Fibroblast of villous mesenchyme (primary cell): ENCODE data around the gene SPSB3. TPM values are rescaled to one million over a fixed set of nuclear protein-coding genes. Genes with fewer than 3 reads are reported as not detected.
"Not testable (repeated sequence)": the region's sequence is repeated elsewhere in the genome, so short reads cannot be mapped to it uniquely, and the experiment has no call there.

ENCODE experiments used
- DNase-seq: peaks from one replicate; pipeline ENCODE4 v3.0.0-alpha.2; 2010; ENCODE audit warnings: low read depth
- H3K4me3 ChIP-seq: 2 replicates; pipeline ENCODE4 v1.5.1; 2011; ENCODE audit warnings: low read depth, mild to moderate bottlenecking, low read length
- CTCF ChIP-seq: IDR thresholded peaks from 2 replicates; pipeline ENCODE4 v1.5.1; 2012; ENCODE audit warnings: low read depth, mild to moderate bottlenecking, low read length; ENCODE audit not compliant: insufficient read depth
- total RNA-seq: library from RNA; depleted of rRNA; stranded (reverse); fragments of >200 nt; gene quantifications from 2 replicates; pipeline ENCODE4 v1.2.3, GENCODE V29; 2012

SPSB3 gene
- total RNA-seq, 1 donor: 25.5 TPM

- H3K4me3 ChIP-seq: no peak overlapping the region
- TF ChIP-seq CTCF: no peak
- no peak for DNase-seq
These were observed 26.3 kb upstream of the SPSB3 start for GRCh38 chr16:1808691-1809090.

- no peak overlapping the region for H3K4me3 ChIP-seq
- DNase-seq: no peak
- TF ChIP-seq CTCF: no peak
These were observed 25.3 kb upstream of the SPSB3 start for GRCh38 chr16:1807626-1808025.

GRCh38 chr16:1800701-1801100 lies 18.3 kb upstream of the SPSB3 start:
- DNase-seq: peak; percentile 7
- no peak for TF ChIP-seq CTCF
- H3K4me3 ChIP-seq: no peak overlapping the region

- not testable (repeated sequence) for DNase-seq, H3K4me3 ChIP-seq
These were observed 16.9 kb upstream of the SPSB3 start for GRCh38 chr16:1799263-1799662.

- TF ChIP-seq CTCF: no peak
- no peak overlapping the region for H3K4me3 ChIP-seq
- no peak for DNase-seq
These were observed 12.7 kb upstream of the SPSB3 start for GRCh38 chr16:1794908-1795666.

GRCh38 chr16:1794221-1794871 lies 12.0 kb upstream of the SPSB3 start:
- TF ChIP-seq CTCF: no peak
- no peak for DNase-seq
- no peak overlapping the region for H3K4me3 ChIP-seq

GRCh38 chr16:1793578-1794220 lies 11.3 kb upstream of the SPSB3 start, which contains the start of gene IGFALS:
IGFALS (minus strand) TSS chr16:1793705; CDS start chr16:1793652, 53 bp downstream.
- TF ChIP-seq CTCF: no peak
- DNase-seq: no peak

More at GRCh38 chr16:1793578-1794220, 11.3 kb upstream of the SPSB3 start, which contains the start of gene IGFALS:
- no peak within 1 kb of the TSS for H3K4me3 ChIP-seq
